SK-N-SH (cell line): ENCODE measurements around the gene ALOX15. TPM values are rescaled to one million over a fixed set of nuclear protein-coding genes. Genes with fewer than 3 reads are reported as not detected.

Source experiments
- CTCF ChIA-PET: fragments of 300-600, 350-600 bp; formaldehyde crosslinking; extraction: SDS; loops from one replicate; lab custom pipeline; 2021; lab: Yijun Ruan, JAX
- POLR2A ChIA-PET: fragments of 350-600 bp; sonication (Branson Sonifier 250); formaldehyde crosslinking; extraction: SDS; loops from one replicate; lab custom pipeline; 2020; ENCODE audit warnings: antibody characterized with exemption, inconsistent platforms; lab: Yijun Ruan, JAX
- DNase-seq: peaks from one replicate; pipeline ENCODE4 v3.0.0; 2012
- H2AFZ ChIP-seq: fragments of 200-600 bp; sonication (generic); 2 replicates; pipeline ENCODE4 v1.8.1; 2016; ENCODE audit warnings: antibody characterized with exemption, mild to moderate bottlenecking, low read depth
- H3F3A ChIP-seq: fragments of 200-600 bp; sonication (generic); replicated peaks from 2 replicates; pipeline ENCODE3; 2016; ENCODE audit warnings: antibody characterized with exemption, mild to moderate bottlenecking; ENCODE audit not compliant: insufficient read depth
- H3K27ac ChIP-seq, 2 experiments: fragments of 200-500 bp in 1 of 2; fragments of 200-600 bp in 1 of 2; sonication (Bioruptor generic) in 1 of 2; sonication (generic), shearing (Covaris generic) in 1 of 2; 2 replicates each; pipeline versions ENCODE4 v1.5.1 to v1.6.1; 2014 to 2016; ENCODE audit warnings: low read depth in 2 of 2, inconsistent platforms in 1 of 2, low read length in 1 of 2, mild to moderate bottlenecking in 1 of 2, mixed read lengths in 1 of 2
- H3K27me3 ChIP-seq: fragments of 200-600 bp; sonication (generic), shearing (Covaris generic); 2 replicates; pipeline ENCODE4 v1.6.1; 2016; ENCODE audit warnings: mixed run types; ENCODE audit not compliant: insufficient read depth
- H3K36me3 ChIP-seq, 2 experiments: fragments of 200-500 bp in 1 of 2; fragments of 200-600 bp in 1 of 2; sonication (Bioruptor generic) in 1 of 2; sonication (generic) in 1 of 2; replicated peaks in 1 of 2; 2 replicates each; pipeline versions ENCODE3 to v1.5.1; 2014 to 2016; ENCODE audit warnings: low read length in 1 of 2, mild to moderate bottlenecking in 1 of 2; ENCODE audit not compliant: insufficient read depth in 2 of 2, control insufficient read depth in 1 of 2
- H3K4me1 ChIP-seq, 2 experiments: fragments of 200-500 bp in 1 of 2; fragments of 200-600 bp in 1 of 2; sonication (Bioruptor generic) in 1 of 2; sonication (generic), shearing (Covaris generic) in 1 of 2; 2 replicates each; pipeline versions ENCODE4 v1.5.1 to v1.6.1; 2014 to 2016; ENCODE audit warnings: low read depth in 1 of 2, low read length in 1 of 2, mixed run types in 1 of 2; ENCODE audit not compliant: insufficient read depth in 2 of 2, control insufficient read depth in 1 of 2
- H3K4me2 ChIP-seq: fragments of 200-600 bp; sonication (generic), shearing (Covaris generic); 2 replicates; pipeline ENCODE4 v1.6.1; 2017; ENCODE audit warnings: mixed run types
- H3K4me3 ChIP-seq, 2 experiments: fragments of 200-500 bp in 1 of 2; fragments of 200-600 bp in 1 of 2; sonication (Bioruptor generic) in 1 of 2; sonication (generic), shearing (Covaris generic) in 1 of 2; 2 replicates each; pipeline versions ENCODE4 v1.5.1 to v1.8.1; 2014 to 2016; ENCODE audit warnings: low read depth in 2 of 2, inconsistent platforms in 1 of 2, low read length in 1 of 2, mild to moderate bottlenecking in 1 of 2, mixed read lengths in 1 of 2, moderate library complexity in 1 of 2
- H3K79me2 ChIP-seq: fragments of 200-600 bp; sonication (generic); 2 replicates; pipeline ENCODE4 v1.8.1; 2017; ENCODE audit warnings: mild to moderate bottlenecking; ENCODE audit not compliant: insufficient read depth
- H3K9ac ChIP-seq: fragments of 200-600 bp; sonication (generic); 2 replicates; pipeline ENCODE4 v1.6.1; 2017; ENCODE audit warnings: mixed run types
- H3K9me2 ChIP-seq: fragments of 200-600 bp; sonication (generic); 2 replicates; pipeline ENCODE4 v1.6.1; 2017; ENCODE audit warnings: mixed run types
- H3K9me3 ChIP-seq: fragments of 200-600 bp; sonication (generic); 2 replicates; pipeline ENCODE4 v1.6.1; 2017; ENCODE audit warnings: mixed run types, mild to moderate bottlenecking, moderate library complexity
- H4K20me1 ChIP-seq: fragments of 200-600 bp; sonication (generic); 2 replicates; pipeline ENCODE4 v1.6.1; 2017; ENCODE audit warnings: mild to moderate bottlenecking, mixed run types; ENCODE audit not compliant: insufficient read depth
- FOXM1 ChIP-seq: IDR thresholded peaks from 2 replicates; pipeline ENCODE4 v1.4.0; 2012; ENCODE audit warnings: low read depth, mild to moderate bottlenecking
- IRF3 ChIP-seq: fragments of 150-350 bp; IDR thresholded peaks from 2 replicates; pipeline ENCODE4 v1.6.1; 2016; ENCODE audit warnings: mild to moderate bottlenecking, low read depth, low read length
- JUND ChIP-seq: IDR thresholded peaks from 2 replicates; pipeline ENCODE4 v1.4.0; 2012
- MEF2A ChIP-seq: IDR thresholded peaks from 2 replicates; pipeline ENCODE4 v1.4.0; 2012; ENCODE audit warnings: low read depth, borderline replicate concordance
- MXI1 ChIP-seq: IDR thresholded peaks from 2 replicates; pipeline ENCODE4 v1.6.1; 2012; ENCODE audit warnings: mild to moderate bottlenecking, low read depth, low read length, improper control_type of control experiment
- NFIC ChIP-seq: IDR thresholded peaks from 2 replicates; pipeline ENCODE4 v1.4.0; 2012; ENCODE audit warnings: borderline replicate concordance
- POLR2AphosphoS5 ChIP-seq: IDR thresholded peaks from 2 replicates; pipeline ENCODE4 v1.6.1; 2012; ENCODE audit warnings: low read depth, low read length
- RAD21 ChIP-seq: IDR thresholded peaks from 2 replicates; pipeline ENCODE4 v1.6.1; 2012; ENCODE audit warnings: mild to moderate bottlenecking, low read length
- REST ChIP-seq: IDR thresholded peaks from 2 replicates; pipeline ENCODE4 v1.6.1; 2012; ENCODE audit warnings: mild to moderate bottlenecking, low read depth, low read length, moderate library complexity
- RFX5 ChIP-seq: IDR thresholded peaks from 2 replicates; pipeline ENCODE4 v1.6.1; 2012; ENCODE audit warnings: mild to moderate bottlenecking, improper control_type of control experiment, low read length
- TAF1 ChIP-seq: IDR thresholded peaks from 2 replicates; pipeline ENCODE4 v1.6.1; 2012; ENCODE audit warnings: low read depth, mild to moderate bottlenecking, low read length, moderate library complexity, borderline replicate concordance
- TCF12 ChIP-seq: IDR thresholded peaks from 2 replicates; pipeline ENCODE4 v1.4.0; 2012
- USF1 ChIP-seq: IDR thresholded peaks from 2 replicates; pipeline ENCODE4 v1.4.0; 2012; ENCODE audit warnings: low read depth, borderline replicate concordance
- ZBTB33 ChIP-seq: IDR thresholded peaks from 2 replicates; pipeline ENCODE4 v1.4.0; 2012; ENCODE audit warnings: low read depth, borderline replicate concordance
- WGBS: methylation state at CpG from one replicate; pipeline ENCODE4 v1.1.6; 2017; ENCODE audit warnings: low lambda C conversion rate; 5-methylcytosine and 5-hydroxymethylcytosine counted together
- polyA plus RNA-seq, 3 experiments: library from polyadenylated mRNA; depleted of rRNA; stranded (reverse); fragments of >200 nt; gene quantifications; 2 replicates each; pipeline ENCODE4 v1.2.3, GENCODE V29; 2012
- TF ChIP-seq, protein P1 (sequence below): fragments of 150-350 bp; IDR thresholded peaks from 2 replicates; pipeline ENCODE4 v1.6.1; 2017; ENCODE audit warnings: antibody characterized with exemption, low read length, low read depth, borderline replicate concordance

The ALOX15 gene
- polyA plus RNA-seq, 1 of the 3 experiments (the other 2 are of a cell fraction), result not detected

DNA sequence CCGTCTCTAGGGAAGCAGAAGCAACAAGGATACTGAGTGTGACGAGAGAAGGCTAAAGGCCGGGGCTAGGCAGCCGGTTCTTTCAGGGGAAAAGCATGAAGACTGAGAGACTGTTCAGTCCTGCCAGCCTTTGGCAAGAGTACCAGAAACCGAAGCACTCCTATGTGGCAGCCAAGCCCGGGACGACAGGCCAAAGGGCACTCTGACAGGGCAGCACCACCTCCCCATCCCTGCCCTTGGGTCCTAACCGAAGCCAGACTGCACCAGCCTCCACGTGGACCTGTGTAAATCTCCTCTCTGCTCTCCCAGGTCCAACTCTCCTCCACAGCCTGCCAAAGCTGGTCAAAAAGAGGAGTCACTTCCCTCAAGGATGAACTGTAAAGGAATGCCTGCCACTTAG is 23.5 kb upstream of the ALOX15 start:
- Histone ChIP-seq H2AFZ (no peak overlapping the region), H3K9me2 (no peaks in the 10 kb centered on the region), H3K36me3 (peaks cover 3% of the 10 kb centered on the region in 2 experiments), H3K9me3 (no peaks in the 10 kb centered on the region), H3F3A (peaks cover 4% of the 10 kb centered on the region), H3K4me3 (no peak overlapping the region), H3K4me2 (no peak overlapping the region), H4K20me1 (no peaks in the 10 kb centered on the region), H3K4me1 (no peaks in the 10 kb centered on the region)
- DNase-seq, result no peak
- POLR2A ChIA-PET, result no interaction called here
- WGBS, result 58% methylated on average over 9 of the region's 9 CpGs
- no peak for TF ChIP-seq RAD21
- no peak for TF ChIP-seq USF1
- TF ChIP-seq, protein P1, sequence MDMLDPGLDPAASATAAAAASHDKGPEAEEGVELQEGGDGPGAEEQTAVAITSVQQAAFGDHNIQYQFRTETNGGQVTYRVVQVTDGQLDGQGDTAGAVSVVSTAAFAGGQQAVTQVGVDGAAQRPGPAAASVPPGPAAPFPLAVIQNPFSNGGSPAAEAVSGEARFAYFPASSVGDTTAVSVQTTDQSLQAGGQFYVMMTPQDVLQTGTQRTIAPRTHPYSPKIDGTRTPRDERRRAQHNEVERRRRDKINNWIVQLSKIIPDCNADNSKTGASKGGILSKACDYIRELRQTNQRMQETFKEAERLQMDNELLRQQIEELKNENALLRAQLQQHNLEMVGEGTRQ, result no peak
- TF ChIP-seq NFIC, result no peak
- no peak for TF ChIP-seq TAF1
- no peak for TF ChIP-seq TCF12
- TF ChIP-seq FOXM1, result no peak
- no peak for TF ChIP-seq JUND
- TF ChIP-seq ZBTB33, result no peak
- no peak for TF ChIP-seq MXI1
- no peak for TF ChIP-seq MEF2A
- TF ChIP-seq RFX5, result no peak
- TF ChIP-seq IRF3, result no peak
- no peak for TF ChIP-seq REST
- no peak for TF ChIP-seq POLR2AphosphoS5
- TF ChIP-seq, all 33 proteins: peak for 0
- no peak overlapping the region for H3K27ac ChIP-seq
- CTCF ChIA-PET, result interaction anchor here (0.5 to 1.2 kb wide), 2 partner anchors 14 to 164 kb away, joined by 3 read pairs; no protein-coding TSS in a partner anchor
- no peak overlapping the region for H3K9ac ChIP-seq
- no peaks in the 10 kb centered on the region for H3K79me2 ChIP-seq
- H3K27me3 ChIP-seq, result no peaks in the 10 kb centered on the region
